OCI-LY1 (cell line): ENCODE results near the gene TEC.

Experiments used
- H2AFZ ChIP-seq: fragments of 200-600 bp; sonication (generic), shearing (Covaris generic); 2 replicates; pipeline ENCODE4 v1.6.0; 2014; ENCODE audit warnings: antibody characterized with exemption, mild to moderate bottlenecking, low read length
- H3F3A ChIP-seq: fragments of 200-600 bp; sonication (generic), shearing (Covaris generic); 2 replicates; pipeline ENCODE4 v1.6.0; 2014; ENCODE audit warnings: mild to moderate bottlenecking, antibody characterized with exemption, low read length, moderate library complexity; ENCODE audit not compliant: insufficient read depth
- H3K27ac ChIP-seq: fragments of 200-600 bp; sonication (generic); 2 replicates; pipeline ENCODE4 v1.5.1; 2014; ENCODE audit warnings: low read length, mixed run types, mild to moderate bottlenecking, low read depth; ENCODE audit not compliant: poor library complexity, severe bottlenecking
- H3K27me3 ChIP-seq: fragments of 200-600 bp; sonication (generic); 2 replicates; pipeline ENCODE4 v1.6.0; 2014; ENCODE audit warnings: antibody characterized with exemption, mild to moderate bottlenecking, low read length, moderate library complexity; ENCODE audit not compliant: insufficient read depth
- H3K36me3 ChIP-seq: fragments of 200-600 bp; sonication (generic); 2 replicates; pipeline ENCODE4 v1.6.1; 2014; ENCODE audit warnings: mild to moderate bottlenecking, antibody characterized with exemption, low read length, moderate library complexity, mixed read lengths; ENCODE audit not compliant: insufficient read depth
- H3K4me1 ChIP-seq: fragments of 200-600 bp; sonication (generic); 2 replicates; pipeline ENCODE4 v1.5.1; 2014; ENCODE audit warnings: mild to moderate bottlenecking, low read length, moderate library complexity; ENCODE audit not compliant: insufficient read depth, severe bottlenecking
- H3K4me2 ChIP-seq: fragments of 200-600 bp; sonication (generic), shearing (Covaris generic); 2 replicates; pipeline ENCODE4 v1.6.1; 2014; ENCODE audit warnings: low read length
- H3K4me3 ChIP-seq: fragments of 200-600 bp; sonication (generic); 2 replicates; pipeline ENCODE4 v1.5.1; 2014; ENCODE audit warnings: low read length, low read depth, mild to moderate bottlenecking, mixed read lengths; ENCODE audit not compliant: poor library complexity, severe bottlenecking
- H3K79me2 ChIP-seq: fragments of 200-600 bp; shearing (Covaris generic); 2 replicates; pipeline ENCODE4 v1.6.1; 2016; ENCODE audit warnings: mixed run types, low read length, mixed read lengths; ENCODE audit not compliant: insufficient read depth
- H3K9ac ChIP-seq: fragments of 200-600 bp; sonication (generic), shearing (Covaris generic); 2 replicates; pipeline ENCODE4 v1.6.1; 2014; ENCODE audit warnings: mild to moderate bottlenecking, low read length, mixed read lengths
- H3K9me2 ChIP-seq: fragments of 200-600 bp; sonication (generic), shearing (Covaris generic); 2 replicates; pipeline ENCODE4 v1.6.1; 2014; ENCODE audit warnings: low read depth, mild to moderate bottlenecking, low read length, mixed read lengths
- H3K9me3 ChIP-seq: fragments of 200-600 bp; shearing (Covaris generic); 2 replicates; pipeline ENCODE4 v1.6.1; 2014; ENCODE audit warnings: low read length, mixed read lengths
- H4K20me1 ChIP-seq: fragments of 200-600 bp; sonication (generic), shearing (Covaris generic); 2 replicates; pipeline ENCODE4 v1.6.0; 2016; ENCODE audit warnings: mild to moderate bottlenecking, low read length; ENCODE audit not compliant: insufficient read depth
- EZH2 ChIP-seq: fragments of 200-600 bp; sonication (generic), shearing (Covaris generic); IDR thresholded peaks from 2 replicates; pipeline ENCODE4 v1.8.0; 2017; ENCODE audit warnings: borderline replicate concordance, mixed run types, mild to moderate bottlenecking, antibody characterized with exemption, low read length, moderate library complexity, mixed read lengths
- TF ChIP-seq, protein P1 (sequence below): fragments of 200-600 bp; sonication (generic), shearing (Covaris generic); IDR thresholded peaks from 2 replicates; pipeline ENCODE4 v1.5.1; 2017; ENCODE audit warnings: mild to moderate bottlenecking, antibody characterized with exemption, low read length, moderate library complexity, mixed read lengths

The TEC gene

DNA sequence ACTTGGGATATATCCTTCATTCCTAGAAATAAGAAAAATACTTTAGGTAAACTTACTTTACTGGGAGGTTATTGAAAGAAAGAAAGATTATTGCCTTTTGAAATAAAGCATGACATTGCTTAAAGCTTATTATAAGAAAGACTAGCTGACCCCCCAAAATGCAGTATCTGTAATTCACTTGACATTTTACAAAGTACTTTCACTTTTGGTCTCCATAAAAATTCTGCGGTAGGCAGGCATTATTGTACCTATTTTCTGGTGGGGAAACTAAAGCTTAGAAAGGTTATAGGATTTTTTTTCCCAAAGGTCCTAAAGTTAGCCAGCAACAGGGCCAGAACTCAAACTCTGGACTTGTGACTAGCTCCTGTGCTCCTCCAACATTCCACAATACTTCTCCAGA is 105.9 kb downstream of the TEC start:
- Histone ChIP-seq H3K9ac (no peak overlapping the region), H3K27ac (no peak overlapping the region), H3K4me3 (no peak overlapping the region), H3K79me2 (no peaks in the 10 kb centered on the region), H2AFZ (no peak overlapping the region), H3K36me3 (peaks cover 18% of the 10 kb centered on the region; the same call in 1 of the 2 replicates), H3K4me1 (no peaks in the 10 kb centered on the region), H3F3A (no peaks in the 10 kb centered on the region), H4K20me1 (no peaks in the 10 kb centered on the region), H3K9me2 (no peaks in the 10 kb centered on the region), H3K27me3 (no peaks in the 10 kb centered on the region), H3K4me2 (no peak overlapping the region), H3K9me3 (no peaks in the 10 kb centered on the region)
- TF ChIP-seq, protein P1, sequence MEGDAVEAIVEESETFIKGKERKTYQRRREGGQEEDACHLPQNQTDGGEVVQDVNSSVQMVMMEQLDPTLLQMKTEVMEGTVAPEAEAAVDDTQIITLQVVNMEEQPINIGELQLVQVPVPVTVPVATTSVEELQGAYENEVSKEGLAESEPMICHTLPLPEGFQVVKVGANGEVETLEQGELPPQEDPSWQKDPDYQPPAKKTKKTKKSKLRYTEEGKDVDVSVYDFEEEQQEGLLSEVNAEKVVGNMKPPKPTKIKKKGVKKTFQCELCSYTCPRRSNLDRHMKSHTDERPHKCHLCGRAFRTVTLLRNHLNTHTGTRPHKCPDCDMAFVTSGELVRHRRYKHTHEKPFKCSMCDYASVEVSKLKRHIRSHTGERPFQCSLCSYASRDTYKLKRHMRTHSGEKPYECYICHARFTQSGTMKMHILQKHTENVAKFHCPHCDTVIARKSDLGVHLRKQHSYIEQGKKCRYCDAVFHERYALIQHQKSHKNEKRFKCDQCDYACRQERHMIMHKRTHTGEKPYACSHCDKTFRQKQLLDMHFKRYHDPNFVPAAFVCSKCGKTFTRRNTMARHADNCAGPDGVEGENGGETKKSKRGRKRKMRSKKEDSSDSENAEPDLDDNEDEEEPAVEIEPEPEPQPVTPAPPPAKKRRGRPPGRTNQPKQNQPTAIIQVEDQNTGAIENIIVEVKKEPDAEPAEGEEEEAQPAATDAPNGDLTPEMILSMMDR, result no peak
- no peak for TF ChIP-seq EZH2

DNA sequence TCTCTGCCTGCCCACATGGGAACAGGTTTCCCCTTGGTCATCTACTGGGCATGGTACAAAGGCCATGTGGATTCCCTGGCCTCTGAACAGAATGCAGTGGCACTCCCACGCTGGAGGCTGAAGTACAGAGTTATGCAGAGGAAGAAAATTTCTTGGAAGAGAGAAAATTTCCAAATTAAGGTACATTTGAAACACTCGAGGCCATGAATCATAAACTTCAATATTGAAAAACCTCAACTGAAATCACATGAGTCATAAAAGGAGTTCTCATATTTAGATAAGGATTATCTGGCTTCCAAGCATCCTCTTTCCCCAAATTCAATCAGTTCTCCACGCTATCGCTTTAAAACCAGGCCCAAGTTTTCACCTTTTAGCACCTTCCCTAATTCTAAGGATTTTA is 107.5 kb downstream of the TEC start:
- Histone ChIP-seq H3K9ac (no peak overlapping the region), H3K36me3 (peaks cover 11% of the 10 kb centered on the region), H3F3A (no peaks in the 10 kb centered on the region), H3K27ac (no peak overlapping the region), H2AFZ (no peak overlapping the region), H3K4me1 (no peaks in the 10 kb centered on the region), H3K79me2 (no peaks in the 10 kb centered on the region), H4K20me1 (no peaks in the 10 kb centered on the region), H3K4me2 (no peak overlapping the region), H3K9me2 (no peaks in the 10 kb centered on the region), H3K4me3 (no peak overlapping the region), H3K27me3 (no peaks in the 10 kb centered on the region), H3K9me3 (no peaks in the 10 kb centered on the region)
- no peak for TF ChIP-seq EZH2
- TF ChIP-seq, protein P1, result no peak

DNA sequence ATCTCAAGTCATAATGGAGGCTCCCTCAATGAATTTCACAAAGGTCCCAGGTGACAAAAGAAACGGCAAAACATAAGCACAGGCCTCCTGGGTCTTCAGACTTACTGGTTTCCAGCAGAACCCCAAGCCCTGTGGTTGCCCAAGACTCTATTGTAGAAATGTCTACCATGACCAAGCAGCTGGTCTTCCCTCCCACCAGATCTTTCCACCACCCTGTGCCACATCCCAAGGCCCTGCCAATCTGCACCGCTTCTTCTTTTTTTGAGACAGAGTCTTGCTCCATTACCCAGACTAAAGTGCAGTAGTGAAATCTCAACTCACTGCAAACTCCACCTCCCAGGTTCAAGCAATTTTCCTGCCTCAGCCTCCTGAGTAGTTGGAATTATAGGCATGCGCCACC is 112.4 kb downstream of the TEC start:
- H3K4me2 ChIP-seq, result no peak overlapping the region
- peaks cover 32% of the 10 kb centered on the region for H3K36me3 ChIP-seq
- H3K27ac ChIP-seq, result no peak overlapping the region
- no peaks in the 10 kb centered on the region for H3K27me3 ChIP-seq
- TF ChIP-seq, protein P1, result no peak
- no peak for TF ChIP-seq EZH2
- H2AFZ ChIP-seq, result no peak overlapping the region
- H3K9ac ChIP-seq, result no peak overlapping the region
- H3K4me1 ChIP-seq, result no peaks in the 10 kb centered on the region
- no peaks in the 10 kb centered on the region for H3K9me2 ChIP-seq
- H4K20me1 ChIP-seq, result no peaks in the 10 kb centered on the region
- H3F3A ChIP-seq, result no peaks in the 10 kb centered on the region
- no peaks in the 10 kb centered on the region for H3K79me2 ChIP-seq
- H3K9me3 ChIP-seq, result peaks cover 13% of the 10 kb centered on the region; the same call in 1 of the 2 replicates
- H3K4me3 ChIP-seq, result no peak overlapping the region
